Loucy (cell line): Measurements from ENCODE around the gene VPS13A.
"Not testable (repeated sequence)": the region's sequence is repeated elsewhere in the genome, so short reads cannot be mapped to it uniquely, and the experiment has no call there.

ENCODE experiments used
- H2AFZ ChIP-seq: fragments of 200-600 bp; sonication (generic); 2 replicates; pipeline ENCODE4 v1.6.0; 2016; ENCODE audit warnings: antibody characterized with exemption, mild to moderate bottlenecking, low read length, moderate library complexity
- H3F3A ChIP-seq: fragments of 200-600 bp; 2 replicates; pipeline ENCODE4 v1.6.0; 2016; ENCODE audit warnings: antibody characterized with exemption, low read depth, mild to moderate bottlenecking
- H3K27me3 ChIP-seq: fragments of 200-600 bp; sonication (generic); 2 replicates; pipeline ENCODE4 v1.6.1; 2014; ENCODE audit warnings: low read length, mild to moderate bottlenecking; ENCODE audit not compliant: insufficient read depth, poor library complexity, severe bottlenecking
- H3K36me3 ChIP-seq: fragments of 200-600 bp; sonication (generic); 2 replicates; pipeline ENCODE4 v1.6.1; 2016; ENCODE audit warnings: low read length; ENCODE audit not compliant: insufficient read depth
- H3K4me1 ChIP-seq: fragments of 200-600 bp; sonication (generic); 2 replicates; pipeline ENCODE4 v1.5.1; 2014; ENCODE audit warnings: low read length, mild to moderate bottlenecking; ENCODE audit not compliant: insufficient read depth, poor library complexity, severe bottlenecking
- H3K4me2 ChIP-seq: fragments of 200-600 bp; sonication (generic); 2 replicates; pipeline ENCODE4 v1.6.0; 2014; ENCODE audit warnings: antibody characterized with exemption, low read length, low read depth, mild to moderate bottlenecking; ENCODE audit not compliant: poor library complexity, severe bottlenecking
- H3K4me3 ChIP-seq: fragments of 200-600 bp; sonication (generic); 2 replicates; pipeline ENCODE4 v1.5.1; 2014; ENCODE audit warnings: low read length, mild to moderate bottlenecking, mixed read lengths; ENCODE audit not compliant: poor library complexity, severe bottlenecking
- H3K79me2 ChIP-seq: fragments of 200-600 bp; sonication (generic); 2 replicates; pipeline ENCODE4 v1.6.1; 2014; ENCODE audit warnings: low read length; ENCODE audit not compliant: insufficient read depth
- H3K9ac ChIP-seq: fragments of 200-600 bp; sonication (generic); 2 replicates; pipeline ENCODE4 v1.6.0; 2014; ENCODE audit warnings: mild to moderate bottlenecking, low read depth, low read length, moderate library complexity; ENCODE audit not compliant: poor library complexity, severe bottlenecking
- H3K9me2 ChIP-seq: fragments of 200-600 bp; sonication (generic); replicated peaks from 2 replicates; pipeline ENCODE4 v1.6.1; 2016; ENCODE audit warnings: low read depth, low read length, mixed read lengths
- H3K9me3 ChIP-seq: fragments of 200-600 bp; sonication (generic); 2 replicates; pipeline ENCODE4 v1.6.1; 2014; ENCODE audit warnings: mild to moderate bottlenecking, antibody characterized with exemption, low read length, low read depth; ENCODE audit not compliant: insufficient read depth
- H4K20me1 ChIP-seq: fragments of 200-600 bp; sonication (generic); 2 replicates; pipeline ENCODE4 v1.6.0; 2014; ENCODE audit warnings: antibody characterized with exemption, low read length, mild to moderate bottlenecking; ENCODE audit not compliant: insufficient read depth, poor library complexity, severe bottlenecking
- CTCF ChIP-seq: fragments of 200-600 bp; sonication (generic); conservative IDR thresholded peaks from 2 replicates; pipeline ENCODE4 v1.5.1; 2014; ENCODE audit warnings: mild to moderate bottlenecking, antibody characterized with exemption, low read length
- EZH2phosphoT487 ChIP-seq: fragments of 200-600 bp; IDR thresholded peaks from 2 replicates; pipeline ENCODE4 v1.6.1; 2018; ENCODE audit warnings: antibody characterized with exemption, mild to moderate bottlenecking, moderate library complexity, borderline replicate concordance

Gene VPS13A

GRCh38 chr9:77391834-77392233 is 214.5 kb downstream of the VPS13A start:
- Histone ChIP-seq H3K9me2 (no peaks in the 10 kb centered on the region), H3K79me2 (no peaks in the 10 kb centered on the region), H3K4me2 (no peak overlapping the region), H3F3A (no peaks in the 10 kb centered on the region), H3K27me3 (no peaks in the 10 kb centered on the region), H4K20me1 (no peaks in the 10 kb centered on the region), H3K4me1 (no peaks in the 10 kb centered on the region), H3K36me3 (no peaks in the 10 kb centered on the region), H3K4me3 (no peak overlapping the region), H3K9me3 (no peaks in the 10 kb centered on the region), H3K9ac (no peak overlapping the region), H2AFZ (no peak overlapping the region)
- TF ChIP-seq CTCF = no peak
- TF ChIP-seq EZH2phosphoT487 = no peak

GRCh38 chr9:77392328-77392727 is 215.0 kb downstream of the VPS13A start:
- H4K20me1 ChIP-seq = no peaks in the 10 kb centered on the region
- no peak overlapping the region for H3K9ac ChIP-seq
- no peaks in the 10 kb centered on the region for H3K79me2 ChIP-seq
- TF ChIP-seq CTCF = no peak
- no peak for TF ChIP-seq EZH2phosphoT487
- no peak overlapping the region for H2AFZ ChIP-seq
- H3K36me3 ChIP-seq = no peaks in the 10 kb centered on the region
- H3K4me2 ChIP-seq = no peak overlapping the region
- no peaks in the 10 kb centered on the region for H3K27me3 ChIP-seq
- H3K4me3 ChIP-seq = no peak overlapping the region
- no peaks in the 10 kb centered on the region for H3F3A ChIP-seq
- no peaks in the 10 kb centered on the region for H3K4me1 ChIP-seq
- H3K9me3 ChIP-seq = no peaks in the 10 kb centered on the region
- no peaks in the 10 kb centered on the region for H3K9me2 ChIP-seq

GRCh38 chr9:77398581-77398980 is 221.2 kb downstream of the VPS13A start:
- H4K20me1 ChIP-seq, H3K4me1 ChIP-seq, H3K9me2 ChIP-seq, H2AFZ ChIP-seq, H3K9ac ChIP-seq, H3K9me3 ChIP-seq, H3K4me2 ChIP-seq, H3K4me3 ChIP-seq, H3F3A ChIP-seq, H3K79me2 ChIP-seq, H3K27me3 ChIP-seq, H3K36me3 ChIP-seq: not testable (repeated sequence)

- Histone ChIP-seq H3K9me3 (no peaks in the 10 kb centered on the region), H3K79me2 (no peaks in the 10 kb centered on the region), H3K9ac (no peak overlapping the region), H3K4me3 (no peak overlapping the region), H3K36me3 (no peaks in the 10 kb centered on the region), H3K4me1 (no peaks in the 10 kb centered on the region), H3K4me2 (no peak overlapping the region), H3F3A (no peaks in the 10 kb centered on the region), H2AFZ (no peak overlapping the region), H3K9me2 (no peaks in the 10 kb centered on the region), H3K27me3 (no peaks in the 10 kb centered on the region), H4K20me1 (no peaks in the 10 kb centered on the region)
- TF ChIP-seq CTCF (no peak), EZH2phosphoT487 (no peak)
Observed at GRCh38 chr9:77399964-77400363, 222.6 kb downstream of the VPS13A start.
